GM12878 (cell line): ENCODE results near the gene EPAS1. TPM values are rescaled to one million over a fixed set of nuclear protein-coding genes. Genes with fewer than 3 reads are reported as not detected.

Source experiments
- ATAC-seq: fragments of 200-7000 bp; cut with Tn5 transposase; 3 replicates; pipeline ENCODE4 v1.9.1; 2020; ENCODE audit warnings: mild to moderate bottlenecking, moderate library complexity
- BruUV-seq: library from RNA; stranded (reverse); fragments of 400-500 nt; replicated peaks from 2 replicates; lab custom pipeline; 2021; lab: Mats Ljungman, UMichigan
- CTCF ChIA-PET: fragments of 300-600 bp; sonication (Branson Sonifier 250); formaldehyde crosslinking; extraction: SDS; loops from one replicate; lab custom pipeline; 2021; ENCODE audit warnings: inconsistent platforms; lab: Yijun Ruan, JAX
- POLR2A ChIA-PET: fragments of 350-600 bp; formaldehyde crosslinking; extraction: SDS; loops from one replicate; lab custom pipeline; 2021; ENCODE audit warnings: inconsistent platforms; lab: Charles Lee
- RAD21 ChIA-PET: fragments of 300-600 bp; sonication (Branson Sonifier 250); formaldehyde crosslinking; loops from one replicate; lab custom pipeline; 2023; ENCODE audit warnings: antibody characterized with exemption; ENCODE audit not compliant: unreplicated experiment; lab: Charles Lee
- SMC1A ChIA-PET: fragments of 300-600 bp; sonication (Branson Sonifier 250); formaldehyde crosslinking; loops from one replicate; lab custom pipeline; 2023; ENCODE audit not compliant: unreplicated experiment, uncharacterized antibody; lab: Charles Lee
- DNase-seq: peaks from one replicate; pipeline ENCODE4 v3.0.0-alpha.2; 2011; ENCODE audit warnings: low read depth, low spot score
- FAIRE-seq: peaks from 3 replicates; lab custom pipeline; 2011; peaks lifted over from hg19 to GRCh38; lab: Jason Lieb, UNC
- H2AFZ ChIP-seq: 2 replicates; pipeline ENCODE4 v1.6.0; 2011; ENCODE audit warnings: low read depth, low read length, control low read depth; ENCODE audit not compliant: control insufficient read depth
- H3K27ac ChIP-seq: 2 replicates; pipeline ENCODE4 v1.5.1; 2011; ENCODE audit warnings: control low read depth; ENCODE audit not compliant: control insufficient read depth, insufficient read depth
- H3K27me3 ChIP-seq, 2 experiments: replicated peaks in 1 of 2; 2 replicates each; pipeline versions ENCODE4 v1.6.0 to v1.6.1; 2011; ENCODE audit warnings: low read length in 1 of 2; ENCODE audit not compliant: control insufficient read depth in 2 of 2, insufficient read depth in 2 of 2
- H3K36me3 ChIP-seq, 2 experiments: 2 replicates each; pipeline ENCODE4 v1.5.1; 2011; ENCODE audit warnings: low read length in 1 of 2; ENCODE audit not compliant: control insufficient read depth in 2 of 2, insufficient read depth in 2 of 2
- H3K4me1 ChIP-seq: 2 replicates; pipeline ENCODE4 v1.6.1; 2011; ENCODE audit warnings: mild to moderate bottlenecking, low read length, moderate library complexity, mixed read lengths; ENCODE audit not compliant: control insufficient read depth, insufficient read depth
- H3K4me2 ChIP-seq: 2 replicates; pipeline ENCODE4 v1.6.0; 2011; ENCODE audit warnings: control low read depth; ENCODE audit not compliant: control insufficient read depth, insufficient read depth
- H3K4me3 ChIP-seq: fragments of 200-600 bp; sonication (generic); 2 replicates; pipeline ENCODE4 v1.5.1; 2016
- H3K79me2 ChIP-seq: 2 replicates; pipeline ENCODE4 v1.6.0; 2011; ENCODE audit warnings: low read length; ENCODE audit not compliant: control insufficient read depth, insufficient read depth
- H3K9ac ChIP-seq: 2 replicates; pipeline ENCODE4 v1.8.0; 2011; ENCODE audit warnings: low read length, control low read depth, mixed read lengths; ENCODE audit not compliant: control insufficient read depth, insufficient read depth
- H3K9me3 ChIP-seq: replicated peaks from 3 replicates; pipeline ENCODE4 v1.5.1; 2011; ENCODE audit warnings: mild to moderate bottlenecking, low read length; ENCODE audit not compliant: control insufficient read depth, insufficient read depth
- H4K20me1 ChIP-seq: 2 replicates; pipeline ENCODE4 v1.6.0; 2011; ENCODE audit not compliant: control insufficient read depth, insufficient read depth
- CBFB ChIP-seq: IDR thresholded peaks from 2 replicates; pipeline ENCODE4 v1.6.1; 2016; ENCODE audit warnings: antibody characterized with exemption, low read depth
- CHD1 ChIP-seq: IDR thresholded peaks from 2 replicates; pipeline ENCODE4 v1.6.1; 2012; ENCODE audit warnings: low read depth, low read length, improper control_type of control experiment
- CREM ChIP-seq: IDR thresholded peaks from 2 replicates; pipeline ENCODE4 v1.6.1; 2014; ENCODE audit warnings: antibody characterized with exemption, low read depth
- JUNB ChIP-seq: IDR thresholded peaks from 2 replicates; pipeline ENCODE4 v1.6.1; 2016; ENCODE audit warnings: antibody characterized with exemption, mild to moderate bottlenecking
- KDM1A ChIP-seq: fragments of 200-600 bp; sonication (generic); IDR thresholded peaks from 2 replicates; pipeline ENCODE4 v1.6.1; 2016; ENCODE audit warnings: borderline replicate concordance
- MEF2A ChIP-seq: IDR thresholded peaks from 2 replicates; pipeline ENCODE4 v1.6.1; 2011; ENCODE audit warnings: low read depth, mild to moderate bottlenecking, low read length, moderate library complexity; ENCODE audit not compliant: insufficient read depth
- MXI1 ChIP-seq: fragments of 150-350 bp; IDR thresholded peaks from 2 replicates; pipeline ENCODE4 v1.6.1; 2011; ENCODE audit warnings: low read depth, mild to moderate bottlenecking, inconsistent platforms, low read length, improper control_type of control experiment
- NFYA ChIP-seq: IDR thresholded peaks from 2 replicates; pipeline ENCODE4 v1.6.1; 2011; ENCODE audit warnings: low read depth, mild to moderate bottlenecking, low read length, improper control_type of control experiment, borderline replicate concordance
- NFYB ChIP-seq: IDR thresholded peaks from 2 replicates; pipeline ENCODE4 v1.6.1; 2011; ENCODE audit warnings: low read depth, mild to moderate bottlenecking, low read length, improper control_type of control experiment, moderate library complexity; ENCODE audit not compliant: insufficient read depth
- SREBF2 ChIP-seq: IDR thresholded peaks from 2 replicates; pipeline ENCODE4 v1.6.1; 2012; ENCODE audit warnings: mild to moderate bottlenecking, low read length
- STAT1 ChIP-seq: fragments of 450-650 bp; conservative IDR thresholded peaks from 2 replicates; pipeline ENCODE4 v1.6.1; 2014; ENCODE audit warnings: antibody characterized with exemption, mild to moderate bottlenecking
- SUZ12 ChIP-seq: fragments of 200-600 bp; sonication (generic); IDR thresholded peaks from one replicate; pipeline ENCODE4 v1.6.1; 2018; ENCODE audit warnings: antibody characterized with exemption, mild to moderate bottlenecking; ENCODE audit not compliant: unreplicated experiment
- TARDBP ChIP-seq: IDR thresholded peaks from 2 replicates; pipeline ENCODE4 v1.6.1; 2016; ENCODE audit warnings: borderline replicate concordance
- ZBED1 ChIP-seq: IDR thresholded peaks from 2 replicates; pipeline ENCODE4 v1.6.1; 2016; ENCODE audit warnings: borderline replicate concordance
- ZSCAN29 ChIP-seq: fragments of 450-650 bp; IDR thresholded peaks from 2 replicates; pipeline ENCODE4 v1.6.1; 2017; ENCODE audit warnings: mild to moderate bottlenecking, moderate library complexity
- WGBS: methylation state at CpG from one replicate; pipeline ENCODE4 v1.1.6; 2016; ENCODE audit warnings: low lambda C conversion rate; ENCODE audit not compliant: insufficient replicate concordance, insufficient coverage; ENCODE audit errors: missing lambda C conversion rate; 5-methylcytosine and 5-hydroxymethylcytosine counted together
- in situ Hi-C: fragments of 300-500 bp; cut with MboI; formaldehyde crosslinking; loops from 9 replicates; pipeline ENCODE4 v1.14.3; 2018; ENCODE audit warnings: mixed read lengths
- intact Hi-C: fragments of 100-400 bp; cut with micrococcal nuclease; formaldehyde crosslinking; loops from one replicate; pipeline ENCODE4 v1.14.2; 2022; ENCODE audit not compliant: unreplicated experiment
- polyA plus RNA-seq, 11 experiments: library from polyadenylated mRNA; depleted of rRNA in 4 of 11; unstranded in 6 of 11; stranded (reverse) in 5 of 11; fragments of >200 nt; fragmentation: Nextera tagmentation in 4 of 11; fragmentation: Illumina TruSeq in 1 of 11; extraction: Ambion mirVana in 4 of 11; extraction: Trizol in 1 of 11; gene quantifications; 1 replicate in 1 of 11; 2 replicates in 10 of 11; pipeline versions ENCODE4 v1.2.1 to v1.2.3, GENCODE V29; 2011 to 2016; ENCODE audit warnings: inconsistent platforms in 2 of 11, missing spikeins in 2 of 11, low read depth in 1 of 11
- total RNA-seq, 4 experiments: library from RNA; depleted of rRNA in 3 of 4; stranded (reverse); fragments of >200 nt in 3 of 4; fragmentation: Illumina TruSeq in 1 of 4; extraction: Trizol in 1 of 4; gene quantifications; 2 replicates each; pipeline versions ENCODE4 v1.2.1 to v1.2.3, GENCODE V29; 2013 to 2021
- TF ChIP-seq, protein P1 (sequence below): fragments of 450-650 bp; formaldehyde crosslinking; IDR thresholded peaks from 2 replicates; pipeline ENCODE4 v1.4.0; 2020; ENCODE audit warnings: mild to moderate bottlenecking, moderate library complexity

Gene EPAS1
- total and polyA plus RNA-seq, 10 of the 15 experiments (the other 5 are each of a cell fraction or from before 2014, with no cell fraction given) = 0.11 to 22.0 (median 1.3) TPM; not detected in 1

- TF ChIP-seq, protein P1, sequence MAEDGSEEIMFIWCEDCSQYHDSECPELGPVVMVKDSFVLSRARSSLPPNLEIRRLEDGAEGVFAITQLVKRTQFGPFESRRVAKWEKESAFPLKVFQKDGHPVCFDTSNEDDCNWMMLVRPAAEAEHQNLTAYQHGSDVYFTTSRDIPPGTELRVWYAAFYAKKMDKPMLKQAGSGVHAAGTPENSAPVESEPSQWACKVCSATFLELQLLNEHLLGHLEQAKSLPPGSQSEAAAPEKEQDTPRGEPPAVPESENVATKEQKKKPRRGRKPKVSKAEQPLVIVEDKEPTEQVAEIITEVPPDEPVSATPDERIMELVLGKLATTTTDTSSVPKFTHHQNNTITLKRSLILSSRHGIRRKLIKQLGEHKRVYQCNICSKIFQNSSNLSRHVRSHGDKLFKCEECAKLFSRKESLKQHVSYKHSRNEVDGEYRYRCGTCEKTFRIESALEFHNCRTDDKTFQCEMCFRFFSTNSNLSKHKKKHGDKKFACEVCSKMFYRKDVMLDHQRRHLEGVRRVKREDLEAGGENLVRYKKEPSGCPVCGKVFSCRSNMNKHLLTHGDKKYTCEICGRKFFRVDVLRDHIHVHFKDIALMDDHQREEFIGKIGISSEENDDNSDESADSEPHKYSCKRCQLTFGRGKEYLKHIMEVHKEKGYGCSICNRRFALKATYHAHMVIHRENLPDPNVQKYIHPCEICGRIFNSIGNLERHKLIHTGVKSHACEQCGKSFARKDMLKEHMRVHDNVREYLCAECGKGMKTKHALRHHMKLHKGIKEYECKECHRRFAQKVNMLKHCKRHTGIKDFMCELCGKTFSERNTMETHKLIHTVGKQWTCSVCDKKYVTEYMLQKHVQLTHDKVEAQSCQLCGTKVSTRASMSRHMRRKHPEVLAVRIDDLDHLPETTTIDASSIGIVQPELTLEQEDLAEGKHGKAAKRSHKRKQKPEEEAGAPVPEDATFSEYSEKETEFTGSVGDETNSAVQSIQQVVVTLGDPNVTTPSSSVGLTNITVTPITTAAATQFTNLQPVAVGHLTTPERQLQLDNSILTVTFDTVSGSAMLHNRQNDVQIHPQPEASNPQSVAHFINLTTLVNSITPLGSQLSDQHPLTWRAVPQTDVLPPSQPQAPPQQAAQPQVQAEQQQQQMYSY (CRISPR knock-in tag) = no peak
- TF ChIP-seq CBFB = no peak
- TF ChIP-seq CHD1 = no peak
- no peak for TF ChIP-seq ZBED1
- no peak for TF ChIP-seq STAT1
- TF ChIP-seq JUNB = no peak
- TF ChIP-seq MXI1 = no peak
- no peak for TF ChIP-seq CREM
- TF ChIP-seq NFYB = no peak
- no peak for TF ChIP-seq ZSCAN29
Measured at GRCh38 chr2:46323730-46324129, 26.5 kb downstream of the EPAS1 start (continued).

DNA sequence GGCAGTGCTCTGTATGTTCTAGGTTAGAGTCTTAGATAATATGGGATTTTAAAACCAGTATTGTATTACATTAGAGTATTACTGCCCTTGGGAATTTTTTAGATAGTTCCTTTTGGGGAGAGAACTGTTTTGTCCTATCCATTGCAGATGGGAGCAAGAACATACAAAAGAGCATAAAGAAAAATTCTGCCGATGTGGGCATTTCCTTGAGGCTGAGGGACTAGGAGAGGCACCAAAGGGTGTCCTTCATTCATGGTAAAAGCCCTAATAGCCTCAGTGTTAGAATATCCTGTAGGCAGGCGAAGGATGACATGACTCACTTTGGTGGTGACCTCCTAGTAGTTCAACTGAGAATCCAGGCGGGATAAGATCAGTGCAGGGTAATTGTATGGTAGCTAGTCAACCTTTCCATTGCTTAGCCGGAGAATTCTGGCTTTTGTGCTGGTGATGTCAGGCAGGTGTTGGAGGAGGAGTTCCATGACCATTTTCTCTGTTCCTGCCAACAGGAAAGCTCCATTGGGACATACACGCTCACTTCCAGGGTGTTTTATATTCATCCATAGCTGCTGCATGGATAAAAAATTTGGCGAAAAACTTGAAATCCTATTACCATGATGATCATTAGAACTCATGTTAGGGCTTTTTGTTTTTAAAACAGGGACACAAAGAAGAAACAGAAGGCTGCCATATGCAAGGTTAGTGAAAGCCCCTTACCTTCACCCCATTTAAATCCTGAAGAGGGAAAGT lies 28.1 kb downstream of the EPAS1 start:
- in situ Hi-C loops (no loop called here), intact Hi-C loops (no loop called here)
- DNase-seq = no peak
- ChIA-PET SMC1A (interaction anchor here (0.7 to 1.3 kb wide), 6 partner anchors 14 to 137 kb away, joined by 3 to 4 read pairs (median 3); no protein-coding TSS in a partner anchor), CTCF (no interaction called here), RAD21 (no interaction called here), POLR2A (no interaction called here)
- Histone ChIP-seq H3K27me3 (no peaks in the 10 kb centered on the region; a peak in 1 of 4 replicates), H3K4me1 (no peaks in the 10 kb centered on the region), H3K36me3 (no peaks in the 10 kb centered on the region), H3K27ac (no peak overlapping the region), H3K9me3 (no peaks in the 10 kb centered on the region), H3K4me2 (no peak overlapping the region), H4K20me1 (no peaks in the 10 kb centered on the region), H2AFZ (no peak overlapping the region), H3K79me2 (no peaks in the 10 kb centered on the region), H3K4me3 (no peak overlapping the region), H3K9ac (no peak overlapping the region)
- no peak for ATAC-seq
- FAIRE-seq = no peak
- WGBS = 55% methylated on average over 6 of the region's 6 CpGs
- no TSS peak for BruUV-seq
- no peak for TF ChIP-seq KDM1A
- no peak for TF ChIP-seq MEF2A
- TF ChIP-seq NFYA = no peak
- TF ChIP-seq SREBF2 = no peak
- no peak for TF ChIP-seq SUZ12
- no peak for TF ChIP-seq TARDBP
